Activated T-cell treated with anti-CD3 and anti-CD28 coated beads, Interleukin-2, amount 50 U/mL, for 24 hours (primary cell): ENCODE results near the gene AVEN.
A peak's percentile ranks its signal among the peaks of the same experiment; 100 is the strongest.
"Not testable (repeated sequence)": the region's sequence is repeated elsewhere in the genome, so short reads cannot be mapped to it uniquely, and the experiment has no call there.

Experiments used
- DNase-seq: peaks from one replicate; pipeline ENCODE4 v3.0.0-alpha.2; 2020
- H3K27ac Mint-ChIP-seq: 2 replicates; pipeline ENCODE4 v1.8.0; 2020; ENCODE audit warnings: mild to moderate bottlenecking, mixed read lengths
- H3K27me3 Mint-ChIP-seq: 2 replicates; pipeline ENCODE4 v1.8.0; 2020; ENCODE audit warnings: mixed read lengths
- H3K36me3 Mint-ChIP-seq: 2 replicates; pipeline ENCODE4 v1.8.0; 2020; ENCODE audit warnings: low read depth, mixed read lengths
- H3K4me1 Mint-ChIP-seq: 2 replicates; pipeline ENCODE4 v1.8.0; 2020; ENCODE audit warnings: low read depth, mixed read lengths
- H3K4me3 Mint-ChIP-seq: 2 replicates; pipeline ENCODE4 v1.8.0; 2020; ENCODE audit warnings: mild to moderate bottlenecking, moderate library complexity, mixed read lengths
- H3K9me3 Mint-ChIP-seq: 2 replicates; pipeline ENCODE4 v1.8.0; 2020; ENCODE audit warnings: mixed read lengths

Gene AVEN

GRCh38 chr15:34019369-34019990 is 19.5 kb downstream of the AVEN start:
- H3K4me3 Mint-ChIP-seq = no peak overlapping the region
- H3K36me3 Mint-ChIP-seq = peaks cover 9% of the 10 kb centered on the region
- DNase-seq = no peak
- peaks cover 23% of the 10 kb centered on the region for H3K4me1 Mint-ChIP-seq
- H3K9me3 Mint-ChIP-seq = peaks cover 3% of the 10 kb centered on the region
- H3K27me3 Mint-ChIP-seq = no peaks in the 10 kb centered on the region
- H3K27ac Mint-ChIP-seq = no peak overlapping the region

GRCh38 chr15:34018738-34019137 is 20.3 kb downstream of the AVEN start:
- H3K27me3 Mint-ChIP-seq, DNase-seq, H3K36me3 Mint-ChIP-seq, H3K9me3 Mint-ChIP-seq: not testable (repeated sequence)
- H3K4me3 Mint-ChIP-seq = peak overlapping the region; percentile 41
- H3K27ac Mint-ChIP-seq = peak overlapping the region; percentile 78
- H3K4me1 Mint-ChIP-seq = peaks cover 23% of the 10 kb centered on the region

- H3K36me3 Mint-ChIP-seq = peaks cover 9% of the 10 kb centered on the region
- H3K4me1 Mint-ChIP-seq = peaks cover 23% of the 10 kb centered on the region
- no peaks in the 10 kb centered on the region for H3K27me3 Mint-ChIP-seq
- H3K27ac Mint-ChIP-seq = peak overlapping the region; percentile 78
- DNase-seq = no peak
- H3K9me3 Mint-ChIP-seq = peaks cover 3% of the 10 kb centered on the region
- H3K4me3 Mint-ChIP-seq = peak overlapping the region; percentile 41
Observed at GRCh38 chr15:34018021-34018645, 20.9 kb downstream of the AVEN start.

GRCh38 chr15:34014556-34014955 is 24.4 kb downstream of the AVEN start:
- H3K9me3 Mint-ChIP-seq = peaks cover 3% of the 10 kb centered on the region
- H3K4me1 Mint-ChIP-seq = peaks cover 17% of the 10 kb centered on the region
- H3K36me3 Mint-ChIP-seq = peaks cover 7% of the 10 kb centered on the region
- no peak overlapping the region for H3K27ac Mint-ChIP-seq
- no peak for DNase-seq
- no peak overlapping the region for H3K4me3 Mint-ChIP-seq
- no peaks in the 10 kb centered on the region for H3K27me3 Mint-ChIP-seq

- Mint-ChIP-seq H3K4me3 (no peak overlapping the region), H3K4me1 (peaks cover 12% of the 10 kb centered on the region), H3K9me3 (peaks cover 3% of the 10 kb centered on the region), H3K36me3 (peaks cover 6% of the 10 kb centered on the region), H3K27me3 (no peaks in the 10 kb centered on the region), H3K27ac (no peak overlapping the region)
- DNase-seq = no peak
Observed at GRCh38 chr15:34013746-34014145, 25.3 kb downstream of the AVEN start.

- H3K27ac Mint-ChIP-seq = no peak overlapping the region
- peaks cover 4% of the 10 kb centered on the region for H3K4me1 Mint-ChIP-seq
- no peaks in the 10 kb centered on the region for H3K36me3 Mint-ChIP-seq
- no peak overlapping the region for H3K4me3 Mint-ChIP-seq
- no peaks in the 10 kb centered on the region for H3K27me3 Mint-ChIP-seq
- DNase-seq = no peak
- no peaks in the 10 kb centered on the region for H3K9me3 Mint-ChIP-seq
Observed at GRCh38 chr15:34012461-34013028, 26.5 kb downstream of the AVEN start.

- no peaks in the 10 kb centered on the region for H3K27me3 Mint-ChIP-seq
- H3K9me3 Mint-ChIP-seq = no peaks in the 10 kb centered on the region
- no peaks in the 10 kb centered on the region for H3K4me1 Mint-ChIP-seq
- DNase-seq = no peak
- H3K27ac Mint-ChIP-seq = no peak overlapping the region
- H3K4me3 Mint-ChIP-seq = no peak overlapping the region
- no peaks in the 10 kb centered on the region for H3K36me3 Mint-ChIP-seq
Observed at GRCh38 chr15:34011481-34011880, 27.5 kb downstream of the AVEN start.

GRCh38 chr15:34010921-34011320 is 28.1 kb downstream of the AVEN start:
- DNase-seq = no peak
- Mint-ChIP-seq H3K27me3 (no peaks in the 10 kb centered on the region), H3K36me3 (no peaks in the 10 kb centered on the region), H3K4me3 (no peak overlapping the region), H3K4me1 (no peaks in the 10 kb centered on the region), H3K27ac (no peak overlapping the region), H3K9me3 (no peaks in the 10 kb centered on the region)

- Mint-ChIP-seq H3K4me3 (no peak overlapping the region), H3K9me3 (no peaks in the 10 kb centered on the region), H3K27ac (no peak overlapping the region), H3K27me3 (no peaks in the 10 kb centered on the region), H3K36me3 (no peaks in the 10 kb centered on the region), H3K4me1 (no peaks in the 10 kb centered on the region)
- DNase-seq = no peak
Observed at GRCh38 chr15:34009656-34010055, 29.3 kb downstream of the AVEN start.

GRCh38 chr15:34006381-34006780 is 32.6 kb downstream of the AVEN start:
- H3K4me3 Mint-ChIP-seq = no peak overlapping the region
- H3K4me1 Mint-ChIP-seq = no peaks in the 10 kb centered on the region
- H3K27me3 Mint-ChIP-seq = no peaks in the 10 kb centered on the region
- H3K36me3 Mint-ChIP-seq = peaks cover 11% of the 10 kb centered on the region
- no peak for DNase-seq
- no peak overlapping the region for H3K27ac Mint-ChIP-seq
- H3K9me3 Mint-ChIP-seq = no peaks in the 10 kb centered on the region

- Mint-ChIP-seq H3K9me3 (no peaks in the 10 kb centered on the region), H3K27ac (no peak overlapping the region), H3K4me1 (no peaks in the 10 kb centered on the region), H3K4me3 (no peak overlapping the region), H3K36me3 (peaks cover 13% of the 10 kb centered on the region), H3K27me3 (no peaks in the 10 kb centered on the region)
- DNase-seq = no peak
Observed at GRCh38 chr15:34001536-34001935, 37.5 kb downstream of the AVEN start.

GRCh38 chr15:33995666-33996065 is 43.3 kb downstream of the AVEN start:
- not testable (repeated sequence) for H3K36me3 Mint-ChIP-seq, H3K4me3 Mint-ChIP-seq, DNase-seq, H3K27me3 Mint-ChIP-seq, H3K4me1 Mint-ChIP-seq, H3K9me3 Mint-ChIP-seq, H3K27ac Mint-ChIP-seq

GRCh38 chr15:33994005-33994615 is 44.9 kb downstream of the AVEN start:
- Mint-ChIP-seq H3K27ac (no peak overlapping the region), H3K4me1 (peaks cover 3% of the 10 kb centered on the region), H3K27me3 (no peaks in the 10 kb centered on the region), H3K4me3 (no peak overlapping the region), H3K36me3 (peaks cover 3% of the 10 kb centered on the region), H3K9me3 (no peaks in the 10 kb centered on the region)
- no peak for DNase-seq

GRCh38 chr15:33988384-33988783 is 50.6 kb downstream of the AVEN start:
- DNase-seq = no peak
- peaks cover 3% of the 10 kb centered on the region for H3K4me1 Mint-ChIP-seq
- no peaks in the 10 kb centered on the region for H3K9me3 Mint-ChIP-seq
- no peak overlapping the region for H3K4me3 Mint-ChIP-seq
- no peak overlapping the region for H3K27ac Mint-ChIP-seq
- H3K27me3 Mint-ChIP-seq = no peaks in the 10 kb centered on the region
- peaks cover 3% of the 10 kb centered on the region for H3K36me3 Mint-ChIP-seq

GRCh38 chr15:33987444-33987843 is 51.6 kb downstream of the AVEN start:
- H3K4me3 Mint-ChIP-seq = no peak overlapping the region
- H3K27me3 Mint-ChIP-seq = no peaks in the 10 kb centered on the region
- H3K9me3 Mint-ChIP-seq = no peaks in the 10 kb centered on the region
- peaks cover 3% of the 10 kb centered on the region for H3K36me3 Mint-ChIP-seq
- no peak overlapping the region for H3K27ac Mint-ChIP-seq
- DNase-seq = no peak
- peaks cover 3% of the 10 kb centered on the region for H3K4me1 Mint-ChIP-seq
